ENCODE data around the gene FMN2.

DNA sequence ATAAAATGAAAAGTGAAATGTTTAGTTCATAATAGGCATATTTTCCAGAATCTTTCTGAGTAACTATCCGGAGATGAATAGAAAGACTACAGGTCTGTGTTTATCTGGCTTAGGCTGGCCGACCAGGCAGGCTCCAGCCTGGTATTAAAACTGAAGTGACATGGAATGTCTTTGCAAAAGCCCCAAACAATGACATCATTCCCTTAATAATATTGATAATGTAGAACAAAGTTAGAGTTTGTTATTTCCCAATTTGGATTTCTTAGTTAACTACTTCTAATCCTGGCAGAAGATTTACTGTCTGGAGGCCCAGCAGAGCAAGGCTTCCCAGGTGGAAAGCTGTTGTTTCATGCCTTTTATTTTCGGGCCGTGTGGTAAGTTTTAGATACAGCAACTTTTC lies 312.6 kb downstream of the FMN2 start:
- TF ChIP-seq POLR2A (IDR thresholded peaks at IDR 0.05) (no peak), POLR2AphosphoS5 (IDR thresholded peaks at IDR 0.05) (no peak), EP300 (IDR thresholded peaks at IDR 0.05; ENCODE audit: low read depth) (no peak)
- TF ChIP-seq, protein P1, sequence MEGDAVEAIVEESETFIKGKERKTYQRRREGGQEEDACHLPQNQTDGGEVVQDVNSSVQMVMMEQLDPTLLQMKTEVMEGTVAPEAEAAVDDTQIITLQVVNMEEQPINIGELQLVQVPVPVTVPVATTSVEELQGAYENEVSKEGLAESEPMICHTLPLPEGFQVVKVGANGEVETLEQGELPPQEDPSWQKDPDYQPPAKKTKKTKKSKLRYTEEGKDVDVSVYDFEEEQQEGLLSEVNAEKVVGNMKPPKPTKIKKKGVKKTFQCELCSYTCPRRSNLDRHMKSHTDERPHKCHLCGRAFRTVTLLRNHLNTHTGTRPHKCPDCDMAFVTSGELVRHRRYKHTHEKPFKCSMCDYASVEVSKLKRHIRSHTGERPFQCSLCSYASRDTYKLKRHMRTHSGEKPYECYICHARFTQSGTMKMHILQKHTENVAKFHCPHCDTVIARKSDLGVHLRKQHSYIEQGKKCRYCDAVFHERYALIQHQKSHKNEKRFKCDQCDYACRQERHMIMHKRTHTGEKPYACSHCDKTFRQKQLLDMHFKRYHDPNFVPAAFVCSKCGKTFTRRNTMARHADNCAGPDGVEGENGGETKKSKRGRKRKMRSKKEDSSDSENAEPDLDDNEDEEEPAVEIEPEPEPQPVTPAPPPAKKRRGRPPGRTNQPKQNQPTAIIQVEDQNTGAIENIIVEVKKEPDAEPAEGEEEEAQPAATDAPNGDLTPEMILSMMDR (IDR thresholded peaks at IDR 0.05) = no peak
